ENCODE data around the gene NFKBIE. TPM values are rescaled to one million over a fixed set of nuclear protein-coding genes. Genes with fewer than 3 reads are reported as not detected.
A peak's percentile ranks its signal among the peaks of the same experiment; 100 is the strongest.

NFKBIE gene
- total and polyA plus RNA-seq, 2 experiments from 2014 or later: 14.6 to 25.9 TPM

GRCh38 chr6:44272999-44273566 lies 7.7 kb upstream of the NFKBIE start:
- Mint-ChIP-seq H3K36me3 (ENCODE audit: low read depth) (peaks cover 6% of the 10 kb centered on the region; the same call in 2 of the 3 replicates), H3K4me3 (no peak overlapping the region; the same call in 2 of the 3 replicates), H3K4me1 (peaks cover 37% of the 10 kb centered on the region), H3K9me3 (no peaks in the 10 kb centered on the region), H3K27me3 (ENCODE audit: insufficient read depth, low read depth, poor library complexity) (peaks cover 43% of the 10 kb centered on the region), H3K27ac (no peak overlapping the region)
- DNase-seq (ENCODE audit: low spot score) (no peak), ATAC-seq (no peak)
- H3K36me3 ChIP-seq (ENCODE audit: insufficient read depth): no peaks in the 10 kb centered on the region
- H4K20me1 ChIP-seq (replicated peaks; ENCODE audit: insufficient read depth): no peaks in the 10 kb centered on the region
- no peak overlapping the region for H3K4me2 ChIP-seq
- peaks cover 14% of the 10 kb centered on the region for H3K4me1 ChIP-seq (ENCODE audit: insufficient read depth)
- no peak overlapping the region for H2AFZ ChIP-seq
- peaks cover 48% of the 10 kb centered on the region for H3K27me3 ChIP-seq (ENCODE audit: insufficient read depth)
- H3K27ac ChIP-seq (ENCODE audit: low read depth): no peak overlapping the region
- H3K79me2 ChIP-seq (replicated peaks; ENCODE audit: insufficient read depth): no peaks in the 10 kb centered on the region
- 0 out of 2 replicates have a peak, but pooled peaks cover 22% of the 10 kb centered on the region for H3F3A ChIP-seq (replicated peaks; ENCODE audit: low read depth)
- no peak overlapping the region for H3K4me3 ChIP-seq
- H3K9me2 ChIP-seq (ENCODE audit: insufficient read depth): no peaks in the 10 kb centered on the region
- TF ChIP-seq REST (IDR thresholded peaks at IDR 0.05; ENCODE audit: unreplicated experiment) (no peak), ZNF331 (CRISPR knock-in tag; IDR thresholded peaks at IDR 0.05; ENCODE audit: low read depth) (no peak), POLR2AphosphoS5 (IDR thresholded peaks at IDR 0.05; ENCODE audit: low read depth) (no peak), ETS1 (IDR thresholded peaks at IDR 0.05) (no peak), CTCF (conservative IDR thresholded peaks at IDR 0.05; ENCODE audit: low read depth in 2 of 2) (no peak), EZH2phosphoT487 (IDR thresholded peaks at IDR 0.05; ENCODE audit: unreplicated experiment) (no peak), NANOG (IDR thresholded peaks at IDR 0.05; ENCODE audit: borderline replicate concordance) (no peak), STAT1 (IDR thresholded peaks at IDR 0.05; ENCODE audit: unreplicated experiment) (no peak)

GRCh38 chr6:44272529-44272928 lies 7.2 kb upstream of the NFKBIE start:
- peaks cover 41% of the 10 kb centered on the region for H3K4me1 Mint-ChIP-seq
- peaks cover 6% of the 10 kb centered on the region; the same call in 2 of the 3 replicates for H3K36me3 Mint-ChIP-seq (ENCODE audit: low read depth)
- peaks cover 14% of the 10 kb centered on the region for H3K4me1 ChIP-seq (ENCODE audit: insufficient read depth)
- H3K4me2 ChIP-seq: no peak overlapping the region
- no peaks in the 10 kb centered on the region for H4K20me1 ChIP-seq (replicated peaks; ENCODE audit: insufficient read depth)
- peaks cover 43% of the 10 kb centered on the region for H3K27me3 ChIP-seq (ENCODE audit: insufficient read depth)
- H3K4me3 ChIP-seq: no peak overlapping the region
- H3K27ac ChIP-seq (ENCODE audit: low read depth): no peak overlapping the region
- H3K9me3 Mint-ChIP-seq: no peaks in the 10 kb centered on the region
- H3K27me3 Mint-ChIP-seq (ENCODE audit: insufficient read depth, low read depth, poor library complexity): peaks cover 42% of the 10 kb centered on the region
- H3K4me3 Mint-ChIP-seq: peak overlapping the region; percentile 3; the same call in 1 of the 3 replicates
- DNase-seq (ENCODE audit: low spot score) (no peak), ATAC-seq (no peak)
- H3K79me2 ChIP-seq (replicated peaks; ENCODE audit: insufficient read depth): no peaks in the 10 kb centered on the region
- no peak overlapping the region for H3K27ac Mint-ChIP-seq
- H3K9me2 ChIP-seq (ENCODE audit: insufficient read depth): no peaks in the 10 kb centered on the region
- H2AFZ ChIP-seq: no peak overlapping the region
- H3K36me3 ChIP-seq (ENCODE audit: insufficient read depth): no peaks in the 10 kb centered on the region
- 0 out of 2 replicates have a peak, but pooled peaks cover 22% of the 10 kb centered on the region for H3F3A ChIP-seq (replicated peaks; ENCODE audit: low read depth)
- TF ChIP-seq CTCF (conservative IDR thresholded peaks at IDR 0.05; ENCODE audit: low read depth in 2 of 2) (no peak), POLR2AphosphoS5 (IDR thresholded peaks at IDR 0.05; ENCODE audit: low read depth) (no peak), EZH2 (IDR thresholded peaks at IDR 0.05; ENCODE audit: low read depth, unreplicated experiment) (no peak), EZH2phosphoT487 (IDR thresholded peaks at IDR 0.05; ENCODE audit: unreplicated experiment) (no peak), ETS1 (IDR thresholded peaks at IDR 0.05) (no peak), JUNB (IDR thresholded peaks at IDR 0.05; ENCODE audit: unreplicated experiment) (no peak)

Data from GM23338 (cell line).